Kidney epithelial cell (primary cell): ENCODE data around the gene NCKAP5L. TPM values are rescaled to one million over a fixed set of nuclear protein-coding genes. Genes with fewer than 3 reads are reported as not detected.

ENCODE experiments used
- DNase-seq: peaks from one replicate; pipeline ENCODE4 v3.0.0-alpha.2; 2010; ENCODE audit warnings: low read depth
- H3K27me3 ChIP-seq: 2 replicates; pipeline ENCODE4 v1.6.0; 2011; ENCODE audit warnings: low read length; ENCODE audit not compliant: control insufficient read depth, insufficient read depth
- H3K36me3 ChIP-seq: 2 replicates; pipeline ENCODE4 v1.5.1; 2011; ENCODE audit warnings: low read length; ENCODE audit not compliant: control insufficient read depth, insufficient read depth
- H3K4me3 ChIP-seq: 2 replicates; pipeline ENCODE4 v1.5.1; 2011; ENCODE audit warnings: low read depth, mild to moderate bottlenecking, control low read depth, low read length
- CTCF ChIP-seq: IDR thresholded peaks from 2 replicates; pipeline ENCODE4 v1.5.1; 2011; ENCODE audit warnings: mild to moderate bottlenecking, moderate library complexity, low read length, control low read depth, inconsistent platforms; ENCODE audit not compliant: insufficient read depth, poor library complexity, severe bottlenecking
- total RNA-seq: library from RNA; depleted of rRNA; stranded (reverse); fragments of >200 nt; gene quantifications from 2 replicates; pipeline ENCODE4 v1.2.3, GENCODE V29; 2015

The NCKAP5L gene
- 24.1 and 27.6 TPM in 2 replicates for total RNA-seq

GRCh38 chr12:49828133-49829091 lies at the start of gene NCKAP5L:
NCKAP5L (minus strand) TSS chr12:49828413; CDS start chr12:49804044, 24,369 bp downstream.
- DNase-seq: peak; percentile 81

GRCh38 chr12:49877066-49877465 lies 48.9 kb upstream of the NCKAP5L start:
- DNase-seq: no peak
- Histone ChIP-seq H3K4me3 (no peak overlapping the region), H3K36me3 (no peaks in the 10 kb centered on the region), H3K27me3 (peaks cover 11% of the 10 kb centered on the region)
- TF ChIP-seq CTCF: no peak

More at GRCh38 chr12:49828133-49829091, at the start of gene NCKAP5L:
- Histone ChIP-seq H3K27me3 (no peaks in the 10 kb centered on the region), H3K4me3 (peak within 1 kb of the TSS; percentile 90), H3K36me3 (no peaks in the 10 kb centered on the region)
- no peak for TF ChIP-seq CTCF

GRCh38 chr12:49876070-49876469 lies 47.9 kb upstream of the NCKAP5L start:
- no peak for TF ChIP-seq CTCF
- Histone ChIP-seq H3K36me3 (no peaks in the 10 kb centered on the region), H3K27me3 (peaks cover 11% of the 10 kb centered on the region), H3K4me3 (no peak overlapping the region)
- no peak for DNase-seq

- TF ChIP-seq CTCF: no peak
- Histone ChIP-seq H3K27me3 (peaks cover 11% of the 10 kb centered on the region), H3K4me3 (no peak overlapping the region)
Measured at GRCh38 chr12:49875115-49875720, 47.0 kb upstream of the NCKAP5L start.

GRCh38 chr12:49874142-49874897 lies 46.1 kb upstream of the NCKAP5L start:
- Histone ChIP-seq H3K4me3 (no peak overlapping the region), H3K27me3 (peaks cover 11% of the 10 kb centered on the region), H3K36me3 (no peaks in the 10 kb centered on the region)
- no peak for TF ChIP-seq CTCF
- DNase-seq: no peak

More at GRCh38 chr12:49875115-49875720, 47.0 kb upstream of the NCKAP5L start:
- no peaks in the 10 kb centered on the region for H3K36me3 ChIP-seq
- no peak for DNase-seq
